Measurements from ENCODE around the gene RPL13A.
"Not testable (repeated sequence)": the region's sequence is repeated elsewhere in the genome, so short reads cannot be mapped to it uniquely, and the experiment has no call there.

The RPL13A gene

DNA sequence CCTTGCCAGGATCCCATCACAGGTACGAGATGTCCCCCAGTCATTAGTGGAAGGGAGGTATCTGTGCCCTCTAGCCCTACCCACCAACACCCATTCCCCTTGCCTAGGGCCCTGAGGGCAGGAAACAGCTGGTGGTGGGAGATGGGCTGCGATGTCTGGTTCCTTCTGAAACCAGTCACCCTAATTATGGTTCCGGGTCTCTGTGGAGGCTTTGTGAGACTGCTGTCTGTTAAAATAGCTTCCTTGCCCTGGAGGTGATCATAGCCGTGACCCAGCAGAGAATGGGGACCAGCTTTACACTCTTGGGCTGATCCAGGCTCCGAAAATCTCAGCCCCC lies 28.9 kb upstream of the RPL13A start:
- DNase-seq, result no peak

DNA sequence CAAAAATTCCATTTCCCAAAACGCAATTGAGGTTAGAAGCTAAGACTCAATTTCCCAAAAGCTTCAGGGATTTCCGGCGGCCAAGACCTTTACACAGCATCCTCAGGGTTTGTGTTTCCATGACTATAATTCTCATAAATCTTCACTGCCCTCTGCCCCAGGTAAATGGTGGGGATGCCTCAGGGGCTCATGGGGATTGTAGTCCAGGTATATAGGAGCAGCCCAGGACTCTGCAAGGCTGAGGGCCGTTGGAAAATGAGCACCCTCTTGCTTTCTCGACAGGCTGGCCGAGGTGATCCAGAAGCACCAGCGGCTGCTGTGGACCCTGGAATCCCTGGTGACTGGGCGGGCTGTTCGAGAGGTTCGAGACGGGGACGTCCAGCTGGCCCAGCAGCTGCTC lies 28.0 kb upstream of the RPL13A start:
- no peak for DNase-seq

DNA sequence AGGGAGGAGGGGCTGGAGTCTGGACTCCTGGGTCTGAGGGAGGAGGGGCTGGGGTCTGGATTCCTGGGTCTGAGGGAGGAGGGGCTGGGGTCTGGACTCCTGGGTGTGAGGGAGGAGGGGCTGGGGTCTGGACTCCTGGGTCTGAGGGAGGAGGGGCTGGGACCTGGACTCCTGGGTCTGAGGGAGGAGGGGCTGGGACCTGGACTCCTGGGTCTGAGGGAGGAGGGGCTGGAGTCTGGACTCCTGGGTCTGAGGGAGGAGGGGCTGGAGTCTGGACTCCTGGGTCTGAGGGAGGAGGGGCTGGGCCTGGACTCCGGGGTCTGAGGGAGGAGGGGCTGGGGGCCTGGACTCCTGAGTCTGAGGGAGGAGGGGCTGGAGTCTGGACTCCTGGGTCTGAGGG lies 26.3 kb upstream of the RPL13A start:
- not testable (repeated sequence) for DNase-seq

DNA sequence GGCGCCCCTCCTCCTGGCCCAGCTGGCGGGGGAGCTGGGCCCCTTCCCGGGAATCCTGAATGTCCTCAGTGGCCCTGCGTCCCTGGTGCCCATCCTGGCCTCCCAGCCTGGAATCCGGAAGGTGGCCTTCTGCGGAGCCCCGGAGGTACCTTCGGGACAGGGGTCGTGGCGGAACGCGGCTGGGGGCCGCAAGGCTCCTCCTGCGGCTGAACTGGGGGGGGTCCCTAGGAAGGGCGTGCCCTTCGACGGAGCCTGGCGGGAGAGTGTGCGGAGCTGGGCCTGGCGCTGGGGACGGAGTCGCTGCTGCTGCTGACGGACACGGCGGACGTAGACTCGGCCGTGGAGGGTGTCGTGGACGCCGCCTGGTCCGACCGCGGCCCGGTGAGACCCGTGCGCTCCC lies 25.8 kb upstream of the RPL13A start:
- DNase-seq, result no peak

GRCh38 chr19:49462492-49462891 lies 24.9 kb upstream of the RPL13A start:
- DNase-seq, result no peak

GRCh38 chr19:49463960-49464740 lies 23.3 kb upstream of the RPL13A start:
- DNase-seq, result no peak

GRCh38 chr19:49465371-49465770 lies 22.0 kb upstream of the RPL13A start:
- DNase-seq, result no peak

DNA sequence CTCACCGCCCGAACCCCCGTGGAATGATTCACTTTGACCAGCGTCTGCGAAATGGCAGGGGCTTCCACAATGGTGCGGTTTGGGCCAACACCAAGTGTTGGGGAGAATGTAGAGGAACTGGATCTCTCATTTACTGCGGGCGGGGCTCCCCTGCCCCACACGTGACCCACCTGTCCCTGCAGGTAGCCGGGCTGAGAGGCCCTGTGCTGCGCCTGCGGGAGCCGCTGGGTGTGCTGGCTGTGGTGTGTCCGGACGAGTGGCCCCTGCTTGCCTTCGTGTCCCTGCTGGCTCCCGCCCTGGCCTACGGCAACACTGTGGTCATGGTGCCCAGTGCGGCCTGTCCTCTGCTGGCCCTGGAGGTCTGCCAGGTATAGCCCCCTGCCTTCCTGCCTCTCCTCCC lies 19.2 kb upstream of the RPL13A start:
- DNase-seq, result no peak

DNA sequence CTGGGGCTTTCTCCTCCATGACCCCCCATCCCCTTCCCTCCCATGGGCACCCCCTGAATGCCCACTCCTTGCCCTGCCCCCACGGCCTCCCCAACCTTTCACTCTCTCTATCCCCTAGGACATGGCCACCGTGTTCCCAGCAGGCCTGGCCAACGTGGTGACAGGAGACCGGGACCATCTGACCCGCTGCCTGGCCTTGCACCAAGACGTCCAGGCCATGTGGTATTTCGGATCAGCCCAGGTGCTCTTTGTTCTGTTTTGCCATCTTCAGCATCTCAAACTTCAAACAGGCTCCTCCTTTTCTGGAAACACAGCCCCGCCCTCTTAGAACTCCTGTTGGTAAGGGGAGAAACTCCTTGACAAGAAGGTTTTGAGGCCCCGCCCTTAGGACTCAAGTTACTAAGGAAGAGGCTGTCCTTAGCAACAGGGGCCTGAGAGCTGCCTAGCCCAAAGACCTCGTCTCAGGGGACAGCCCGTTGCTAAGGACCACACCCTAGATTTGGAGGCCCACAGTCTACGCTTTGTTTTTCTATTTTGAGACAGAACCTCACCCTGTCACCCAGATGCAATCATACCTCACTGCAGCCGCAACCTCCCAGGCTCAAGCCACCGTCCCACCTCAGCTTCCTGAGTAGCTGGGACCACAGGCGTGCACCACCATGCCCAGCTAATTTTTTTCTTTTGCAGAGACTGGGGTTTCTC lies 18.5 kb upstream of the RPL13A start:
- peak; percentile 98 for DNase-seq

- peak; percentile 80 for DNase-seq
Measured at GRCh38 chr19:49469828-49470614, 17.4 kb upstream of the RPL13A start.

DNA sequence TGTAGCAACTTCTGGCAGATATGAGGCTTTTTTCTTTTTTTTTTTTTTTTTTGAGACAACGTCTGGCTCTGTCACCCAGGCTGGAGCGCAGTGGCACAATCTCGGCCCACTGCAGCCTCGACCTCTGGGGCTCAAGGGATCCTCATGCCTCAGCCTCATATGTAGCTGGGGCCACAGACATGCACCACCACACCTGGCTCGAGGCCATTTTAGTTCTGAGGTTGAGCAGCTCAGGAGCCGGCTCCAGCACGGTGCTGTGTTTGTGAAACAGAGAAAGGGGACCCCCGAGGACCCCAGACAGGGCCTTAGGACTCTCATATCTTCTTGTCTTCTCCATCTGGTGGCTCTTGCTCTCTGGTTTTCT lies 16.8 kb upstream of the RPL13A start:
- no peak for DNase-seq

- DNase-seq, result no peak
Measured at GRCh38 chr19:49472936-49473335, 14.5 kb upstream of the RPL13A start.

GRCh38 chr19:49473501-49473867 lies 13.9 kb upstream of the RPL13A start:
- not testable (repeated sequence) for DNase-seq

DNA sequence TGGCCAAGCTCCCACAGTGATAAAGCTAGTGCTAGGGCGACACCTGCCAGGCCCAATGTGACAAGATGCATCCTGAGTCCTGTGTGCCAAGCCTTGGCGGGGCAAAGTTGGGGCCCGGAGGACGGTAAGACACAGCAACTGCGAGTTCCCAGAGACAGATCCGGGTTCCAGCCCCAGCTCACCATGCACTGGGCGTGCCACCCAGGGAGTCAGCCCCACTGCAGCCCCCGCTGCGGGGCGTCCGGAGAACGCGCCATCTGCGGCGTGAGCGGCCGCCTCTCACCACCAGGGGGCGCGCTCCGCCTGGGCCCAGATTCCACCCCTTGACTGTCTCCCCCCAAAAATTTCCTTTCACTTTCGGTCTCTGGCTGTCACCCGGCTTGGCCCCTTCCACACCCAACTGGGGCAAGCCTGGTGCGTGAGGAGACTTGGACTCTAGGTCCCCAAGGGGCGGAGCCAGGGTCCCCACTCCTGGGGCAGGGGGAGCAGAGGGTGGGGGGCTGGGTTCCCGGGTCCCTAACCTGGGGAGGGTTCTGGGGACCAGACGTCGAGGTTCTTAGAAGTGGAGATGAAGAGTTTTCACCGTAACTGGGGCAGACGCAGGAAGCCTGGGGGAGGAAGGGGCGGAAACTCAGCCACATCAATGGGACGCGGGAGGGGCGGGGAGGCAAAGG lies 13.4 kb upstream of the RPL13A start, which contains the start of gene FLT3LG:
FLT3LG (plus strand) TSS at position 348 of the 674 bp plus-strand sequence. CDS start 425 bp downstream, outside the sequence.
- DNase-seq, result peak; percentile 92

- DNase-seq, result no peak
Measured at GRCh38 chr19:49474542-49474924, 12.9 kb upstream of the RPL13A start.

DNA sequence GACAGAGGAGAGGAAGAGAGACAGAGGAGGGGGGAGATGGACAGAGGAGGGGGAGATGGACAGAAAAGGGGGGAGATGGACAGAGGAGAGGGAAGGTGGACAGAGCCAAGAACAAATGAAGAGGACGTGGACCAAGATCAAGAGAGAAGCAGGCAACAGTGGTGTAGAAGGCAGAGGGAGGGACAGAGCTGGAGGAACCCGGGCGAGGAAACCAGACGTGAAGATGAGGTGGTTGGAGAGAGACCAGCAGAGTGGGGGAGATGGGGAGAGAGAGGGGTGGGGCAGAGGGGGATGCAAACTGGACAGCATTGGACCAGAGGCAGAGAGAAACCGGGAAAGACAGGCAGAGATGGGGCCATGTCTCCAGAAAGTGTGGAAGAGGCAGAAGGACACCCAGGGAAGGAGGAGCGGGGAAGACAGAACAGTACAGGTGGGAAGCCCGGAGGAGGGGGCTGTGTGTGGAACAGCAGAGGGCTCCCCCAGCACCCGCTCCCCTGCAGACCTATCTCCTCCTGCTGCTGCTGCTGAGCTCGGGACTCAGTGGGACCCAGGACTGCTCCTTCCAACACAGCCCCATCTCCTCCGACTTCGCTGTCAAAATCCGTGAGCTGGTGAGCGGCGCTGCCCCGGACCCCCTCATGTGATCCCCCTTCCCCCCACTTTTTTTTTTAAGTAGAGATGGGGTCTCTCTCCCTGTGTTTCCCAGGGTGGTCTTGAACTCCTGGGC lies 12.1 kb upstream of the RPL13A start:
- peak; percentile 18 for DNase-seq

GRCh38 chr19:49475995-49476880 lies 11.2 kb upstream of the RPL13A start:
- peak; percentile 74 for DNase-seq

GRCh38 chr19:49479975-49480628 lies 7.3 kb upstream of the RPL13A start:
- DNase-seq, result no peak

DNA sequence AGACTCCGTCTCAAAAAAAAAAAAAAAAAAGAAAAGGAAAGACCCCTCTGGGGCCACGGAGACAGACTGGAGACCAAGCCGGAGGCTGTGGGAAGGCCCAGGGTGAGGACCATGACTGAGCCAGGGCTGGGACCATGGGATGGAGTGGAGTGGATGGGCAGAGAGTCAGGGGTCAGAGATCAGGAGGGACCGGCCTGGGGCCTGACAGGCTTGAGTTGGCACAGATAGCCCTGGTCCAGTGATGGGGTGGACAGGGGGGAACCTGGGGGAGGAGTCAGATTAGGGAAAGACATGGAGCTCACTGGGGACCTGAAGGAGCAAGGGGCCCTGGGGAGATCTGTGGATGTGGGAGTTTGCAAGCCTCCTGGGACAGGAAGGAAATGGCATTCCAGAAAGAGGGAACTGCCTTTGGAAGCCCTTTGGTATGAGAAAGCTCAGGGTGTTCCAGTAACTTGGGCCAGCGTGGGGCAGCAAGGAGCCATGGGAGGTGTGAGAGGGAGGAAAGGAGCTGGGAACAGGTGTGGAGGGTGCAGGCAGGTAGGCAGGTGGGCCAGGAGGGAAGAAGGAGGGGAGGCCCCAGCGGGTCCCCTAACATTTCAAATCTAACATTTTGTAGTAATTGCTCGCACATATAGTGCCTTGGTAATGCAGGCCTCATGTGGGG lies 6.3 kb upstream of the RPL13A start:
- DNase-seq, result no peak

GRCh38 chr19:49486232-49486631 lies 1.2 kb upstream of the RPL13A start:
- no peak for DNase-seq

Measured in hematopoietic multipotent progenitor cell treated with erythropoietin and hydrocortisone succinate and interleukin-3 and kit ligand, for 6 days (in vitro differentiated cells).